HG02885 (cell line): ENCODE results near the gene UFL1.
A peak's percentile ranks its signal among the peaks of the same experiment; 100 is the strongest.

Experiments used
- ATAC-seq: cut with Tn5 transposase; IDR thresholded peaks from one replicate; pipeline ENCODE4 v1.9.1; 2021; ENCODE audit warnings: mild to moderate bottlenecking; ENCODE audit not compliant: unreplicated experiment, poor library complexity

The UFL1 gene

DNA sequence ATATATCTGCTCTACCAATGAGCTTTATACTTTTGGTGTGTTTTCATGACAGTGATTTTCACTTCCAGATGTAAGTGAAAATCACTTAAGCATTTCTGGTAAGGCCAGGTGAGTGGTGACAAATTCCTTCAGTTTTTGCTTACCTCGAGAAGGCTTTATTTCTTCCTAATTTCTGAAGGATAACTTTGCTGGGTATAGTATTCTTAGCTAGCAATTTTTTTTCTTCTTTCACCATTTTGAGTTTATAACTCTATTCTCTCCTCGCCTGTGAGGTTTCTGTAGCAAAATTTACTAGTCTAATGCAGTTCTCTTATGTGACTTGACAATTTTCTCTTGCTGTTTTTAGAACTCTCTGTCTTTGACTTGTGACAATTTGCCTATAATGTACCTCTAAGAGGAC is 48.4 kb downstream of the UFL1 start:
- no peak for ATAC-seq

DNA sequence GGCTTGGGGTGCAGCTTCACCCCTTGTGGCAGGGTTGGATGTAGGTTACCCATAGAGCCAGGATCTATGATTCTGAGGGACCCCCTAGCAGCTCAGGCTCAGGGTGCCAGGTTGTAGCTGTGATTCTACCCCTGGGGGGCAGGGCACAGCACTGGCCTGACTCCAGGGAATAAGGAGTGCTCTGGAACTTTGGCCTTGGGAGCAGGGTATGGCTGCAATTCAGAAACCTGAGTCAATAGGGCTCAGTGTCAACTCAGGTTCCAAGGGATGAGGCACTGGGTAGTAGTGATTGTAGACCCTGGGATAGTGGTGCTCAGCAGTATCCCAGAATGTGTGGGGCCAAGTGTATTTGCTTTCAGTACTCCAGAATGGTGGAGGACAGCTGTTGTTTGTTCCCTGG is 49.9 kb downstream of the UFL1 start:
- ATAC-seq = no peak

DNA sequence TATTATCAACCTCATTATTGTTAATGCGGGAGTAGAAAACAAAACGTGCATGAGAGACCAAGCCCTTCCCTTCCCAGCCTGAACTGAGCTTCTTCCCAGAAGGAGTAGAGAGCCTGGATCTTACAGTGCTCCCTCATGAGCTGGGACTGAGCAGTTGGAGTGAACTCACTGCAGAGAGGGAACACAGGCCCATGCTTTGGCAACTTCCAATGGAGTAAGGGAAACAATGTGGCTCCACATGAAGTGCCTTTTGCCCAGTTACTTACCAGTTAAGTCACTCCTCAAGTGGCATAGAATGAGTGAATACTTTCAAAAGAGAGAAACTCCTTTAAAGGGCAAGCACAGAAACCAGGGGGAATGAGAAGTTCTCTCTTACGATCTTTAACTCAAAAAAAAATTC is 53.8 kb downstream of the UFL1 start:
- no peak for ATAC-seq

DNA sequence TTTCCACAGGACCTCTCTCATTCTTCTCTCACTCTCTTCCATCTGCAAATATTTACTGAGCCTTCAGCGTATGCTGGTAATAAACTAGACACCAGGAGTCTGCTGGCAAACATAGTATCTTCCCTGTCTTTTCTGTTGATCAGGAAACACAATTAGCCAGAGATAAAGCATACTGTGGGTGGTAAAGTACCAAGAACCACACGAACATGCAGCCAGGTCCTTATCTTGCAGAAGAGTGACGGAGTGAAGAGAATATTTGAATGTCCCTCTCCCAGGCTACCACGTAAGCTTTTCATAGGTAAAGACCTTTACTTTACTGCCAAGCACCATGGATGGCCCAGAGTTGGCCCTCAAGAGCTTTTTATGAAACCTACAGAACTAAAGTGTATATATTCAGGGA is 54.6 kb downstream of the UFL1 start:
- no peak for ATAC-seq

DNA sequence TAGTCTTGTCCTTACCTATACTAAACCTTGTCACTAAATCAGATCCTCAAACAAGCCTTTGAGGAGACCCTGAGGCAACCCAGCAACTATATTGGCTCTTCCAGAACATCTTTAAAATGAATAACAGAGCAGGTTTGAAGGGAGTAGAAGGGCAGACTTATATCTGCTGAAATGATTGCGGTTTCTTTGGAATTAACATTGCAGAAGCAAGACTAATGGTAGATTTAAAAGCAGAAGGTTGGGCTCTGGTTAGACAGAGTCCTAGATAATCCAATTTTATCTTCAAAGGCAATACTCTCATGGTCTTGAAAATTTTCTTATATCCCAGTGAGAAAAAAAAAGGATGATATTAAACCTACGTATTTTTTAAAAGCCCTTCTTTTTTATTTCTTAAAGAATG is 60.4 kb downstream of the UFL1 start:
- ATAC-seq = no peak

DNA sequence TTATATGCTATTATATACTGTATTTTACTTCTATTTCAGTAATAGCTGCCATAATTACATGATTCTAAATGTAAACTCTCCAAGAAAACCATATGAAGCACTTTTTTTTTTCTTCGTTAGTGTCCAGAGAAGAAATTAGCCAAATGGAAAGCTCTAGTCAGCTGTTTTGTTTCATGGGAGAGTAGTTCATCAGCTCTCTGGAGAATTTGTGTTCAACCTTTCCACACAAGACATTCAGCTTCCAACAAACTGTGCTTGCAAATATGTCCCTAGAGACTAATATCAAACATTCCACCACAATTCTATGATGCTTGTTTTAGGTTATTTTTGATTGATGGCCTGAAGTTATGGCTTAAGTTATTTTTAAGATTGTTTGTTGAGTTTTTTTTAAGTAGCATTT is 60.8 kb downstream of the UFL1 start:
- ATAC-seq = no peak

DNA sequence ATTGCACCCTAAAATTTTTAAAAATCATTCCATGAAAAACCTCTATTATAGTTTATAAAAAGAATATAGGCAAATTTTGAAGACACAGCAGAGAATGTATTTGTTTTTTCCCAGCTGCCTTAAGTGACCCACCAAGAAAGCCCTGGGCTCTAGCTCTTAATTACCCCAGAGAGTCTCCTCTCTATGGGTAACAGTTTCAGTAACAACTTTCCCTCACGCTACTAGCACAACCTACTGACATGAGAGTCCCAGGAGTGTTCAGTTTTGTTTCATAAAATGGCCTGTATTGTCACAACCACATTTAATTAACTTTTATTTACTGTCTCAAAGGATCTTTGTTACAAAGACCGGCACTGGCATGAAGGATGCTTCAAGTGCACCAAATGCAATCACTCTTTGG is 82.8 kb downstream of the UFL1 start:
- peak; percentile 59 for ATAC-seq
